GM12873 (cell line): ENCODE results near the gene PCDH9.

Experiments used
- CTCF ChIP-seq: IDR thresholded peaks from 2 replicates; pipeline ENCODE4 v1.5.1; 2012; ENCODE audit warnings: low read depth, mild to moderate bottlenecking, moderate library complexity, low read length, control low read depth; ENCODE audit not compliant: insufficient read depth; ENCODE audit errors: missing control alignments

The PCDH9 gene

GRCh38 chr13:66845393-66845792, 384.7 kb downstream of the PCDH9 start:
- TF ChIP-seq CTCF = no peak

GRCh38 chr13:66844933-66845332, 385.2 kb downstream of the PCDH9 start:
- TF ChIP-seq CTCF = no peak

GRCh38 chr13:66842766-66843165, 387.4 kb downstream of the PCDH9 start:
- no peak for TF ChIP-seq CTCF

- TF ChIP-seq CTCF = no peak
Observed at GRCh38 chr13:66840621-66841020, 389.5 kb downstream of the PCDH9 start.

- no peak for TF ChIP-seq CTCF
Observed at GRCh38 chr13:66837246-66837645, 392.9 kb downstream of the PCDH9 start.

- no peak for TF ChIP-seq CTCF
Observed at GRCh38 chr13:66835040-66835628, 395.0 kb downstream of the PCDH9 start.

GRCh38 chr13:66830940-66831716, 399.0 kb downstream of the PCDH9 start:
- TF ChIP-seq CTCF = no peak
